Endothelial cell of umbilical vein (primary cell): ENCODE results near the gene C17orf78. TPM values are rescaled to one million over a fixed set of nuclear protein-coding genes. Genes with fewer than 3 reads are reported as not detected.

Experiments used
- BruUV-seq: library from RNA; stranded (reverse); fragments of 400-500 nt; replicated peaks from 2 replicates; lab custom pipeline; 2021; lab: Mats Ljungman, UMichigan
- CTCF ChIA-PET: fragments of 300-600, 350-600 bp; sonication (Branson Sonifier 250); formaldehyde crosslinking; loops from one replicate; lab custom pipeline; 2021; ENCODE audit warnings: antibody characterized with exemption, inconsistent platforms; lab: Charles Lee
- POLR2A ChIA-PET: fragments of 300-600, 350-600 bp; sonication (Branson Sonifier 250); formaldehyde crosslinking; loops from one replicate; lab custom pipeline; 2021; ENCODE audit warnings: antibody characterized with exemption, inconsistent platforms; lab: Charles Lee
- DNase-seq: peaks from one replicate; pipeline ENCODE4 v3.0.0-alpha.2; 2011; ENCODE audit warnings: low read depth, low spot score
- FAIRE-seq: peaks from 2 replicates; lab custom pipeline; 2011; peaks lifted over from hg19 to GRCh38; lab: Jason Lieb, UNC
- H2AFZ ChIP-seq: 2 replicates; pipeline ENCODE4 v1.6.0; 2012; ENCODE audit warnings: low read depth, low read length, control low read depth, inconsistent platforms
- H3K27ac ChIP-seq: 2 replicates; pipeline ENCODE4 v1.5.1; 2011; ENCODE audit warnings: low read depth, mild to moderate bottlenecking, control low read depth, low read length, moderate library complexity; ENCODE audit not compliant: insufficient read depth
- H3K27me3 ChIP-seq, 2 experiments: 2 replicates each; pipeline versions ENCODE4 v1.6.0 to v1.6.1; 2011; ENCODE audit warnings: low read length in 2 of 2, mixed read lengths in 1 of 2; ENCODE audit not compliant: control insufficient read depth in 2 of 2, insufficient read depth in 2 of 2
- H3K36me3 ChIP-seq, 2 experiments: 2 replicates in 1 of 2; 3 replicates in 1 of 2; pipeline ENCODE4 v1.5.1; 2011; ENCODE audit warnings: low read length in 2 of 2, mild to moderate bottlenecking in 1 of 2, moderate library complexity in 1 of 2; ENCODE audit not compliant: control insufficient read depth in 2 of 2, insufficient read depth in 2 of 2; ENCODE audit errors: extremely low read depth in 1 of 2
- H3K4me1 ChIP-seq: 3 replicates; pipeline ENCODE4 v1.5.1; 2011; ENCODE audit warnings: mild to moderate bottlenecking, low read length; ENCODE audit not compliant: control insufficient read depth, insufficient read depth; ENCODE audit errors: extremely low read depth
- H3K4me2 ChIP-seq: 2 replicates; pipeline ENCODE4 v1.6.1; 2011; ENCODE audit warnings: low read length, control low read depth, mixed read lengths; ENCODE audit not compliant: insufficient read depth
- H3K4me3 ChIP-seq, 3 experiments: fragments of 200-600 bp in 1 of 3; sonication (generic), shearing (Covaris generic) in 1 of 3; replicated peaks in 1 of 3; 2 replicates each; pipeline ENCODE4 v1.5.1; 2011 to 2016; ENCODE audit warnings: control low read depth in 3 of 3, low read length in 3 of 3, mild to moderate bottlenecking in 2 of 3, inconsistent platforms in 1 of 3, low read depth in 1 of 3, moderate library complexity in 1 of 3; ENCODE audit not compliant: insufficient read depth in 1 of 3
- H3K79me2 ChIP-seq: 2 replicates; pipeline ENCODE4 v1.6.0; 2012; ENCODE audit warnings: low read length, inconsistent platforms; ENCODE audit not compliant: control insufficient read depth, insufficient read depth
- H3K9ac ChIP-seq: replicated peaks from 2 replicates; pipeline ENCODE3; 2011; ENCODE audit warnings: low read length, control low read depth; ENCODE audit not compliant: insufficient read depth; ENCODE audit errors: extremely low read depth
- H3K9me1 ChIP-seq: replicated peaks from 3 replicates; pipeline ENCODE4 v1.6.0; 2011; ENCODE audit warnings: mild to moderate bottlenecking, low read length; ENCODE audit not compliant: control insufficient read depth, insufficient read depth; ENCODE audit errors: extremely low read depth
- H3K9me3 ChIP-seq: replicated peaks from 2 replicates; pipeline ENCODE4 v1.5.1; 2012; ENCODE audit warnings: low read length, inconsistent platforms; ENCODE audit not compliant: control insufficient read depth, insufficient read depth
- H4K20me1 ChIP-seq: replicated peaks from 2 replicates; pipeline ENCODE3; 2011; ENCODE audit warnings: mild to moderate bottlenecking, low read length; ENCODE audit not compliant: control insufficient read depth, insufficient read depth; ENCODE audit errors: extremely low read depth
- EZH2 ChIP-seq: IDR thresholded peaks from 2 replicates; pipeline ENCODE4 v1.6.1; 2012; ENCODE audit warnings: borderline replicate concordance, low read depth, mild to moderate bottlenecking, moderate library complexity, low read length, inconsistent platforms; ENCODE audit not compliant: severe bottlenecking
- FOS ChIP-seq: IDR thresholded peaks from 2 replicates; pipeline ENCODE4 v1.6.1; 2011; ENCODE audit warnings: mild to moderate bottlenecking, low read length, moderate library complexity, borderline replicate concordance; ENCODE audit not compliant: insufficient read depth
- GATA2 ChIP-seq: IDR thresholded peaks from 2 replicates; pipeline ENCODE4 v1.7.0; 2011; ENCODE audit warnings: low read depth, mild to moderate bottlenecking, moderate library complexity, mixed read lengths, low read length; ENCODE audit not compliant: insufficient read length, insufficient read depth
- JUN ChIP-seq: IDR thresholded peaks from 2 replicates; pipeline ENCODE4 v1.6.1; 2011; ENCODE audit warnings: borderline replicate concordance, low read depth; ENCODE audit not compliant: insufficient read length, insufficient read depth
- MAX ChIP-seq: IDR thresholded peaks from 2 replicates; pipeline ENCODE4 v1.6.1; 2011; ENCODE audit not compliant: insufficient read depth, insufficient read length
- MYC ChIP-seq: IDR thresholded peaks from one replicate; pipeline ENCODE4 v1.6.1; 2011; ENCODE audit warnings: mild to moderate bottlenecking, low read depth, low read length
- POLR2A ChIP-seq: IDR thresholded peaks from 2 replicates; pipeline ENCODE4 v1.6.1; 2012; ENCODE audit warnings: low read depth, mild to moderate bottlenecking, control low read depth, low read length
- POLR2AphosphoS5 ChIP-seq: IDR thresholded peaks from 2 replicates; pipeline ENCODE4 v1.6.1; 2012; ENCODE audit warnings: low read depth, mild to moderate bottlenecking, control low read depth, low read length, moderate library complexity; ENCODE audit not compliant: insufficient read depth
- dilution Hi-C: fragments of 300-500 bp; cut with MboI; formaldehyde crosslinking; loops from one replicate; pipeline ENCODE4 v1.15.0; 2019; ENCODE audit warnings: low sequenced_read_pairs; ENCODE audit not compliant: extremely low pct_ligation_motif_present
- intact Hi-C: fragments of 100-400 bp; cut with micrococcal nuclease; formaldehyde crosslinking; loops from one replicate; pipeline ENCODE4 v1.10.0; 2022
- polyA plus RNA-seq, 4 experiments: library from polyadenylated mRNA; depleted of rRNA in 3 of 4; stranded (reverse) in 3 of 4; unstranded in 1 of 4; fragments of >200 nt; gene quantifications; 2 replicates each; pipeline versions ENCODE4 v1.2.1 to v1.2.3, GENCODE V29; 2011 to 2012; ENCODE audit warnings: missing spikeins in 1 of 4
- total RNA-seq: library from RNA; stranded (reverse); gene quantifications from 2 replicates; pipeline ENCODE4 v1.2.3, GENCODE V29; 2021
- TF ChIP-seq, protein P1 (sequence below), 2 donors: IDR thresholded peaks; 1 replicate in 1 of 2; 2 replicates in 1 of 2; pipeline ENCODE4 v1.5.1; 2011; ENCODE audit warnings: low read length in 2 of 2, mild to moderate bottlenecking in 2 of 2, moderate library complexity in 2 of 2, control low read depth in 1 of 2, inconsistent platforms in 1 of 2, low read depth in 1 of 2; ENCODE audit not compliant: insufficient read depth in 1 of 2; ENCODE audit errors: extremely low read depth in 1 of 2

The C17orf78 gene
- total and polyA plus RNA-seq, 2 donors (not counting 3 experiments of a cell fraction or from before 2014, with no cell fraction given) = not detected

DNA sequence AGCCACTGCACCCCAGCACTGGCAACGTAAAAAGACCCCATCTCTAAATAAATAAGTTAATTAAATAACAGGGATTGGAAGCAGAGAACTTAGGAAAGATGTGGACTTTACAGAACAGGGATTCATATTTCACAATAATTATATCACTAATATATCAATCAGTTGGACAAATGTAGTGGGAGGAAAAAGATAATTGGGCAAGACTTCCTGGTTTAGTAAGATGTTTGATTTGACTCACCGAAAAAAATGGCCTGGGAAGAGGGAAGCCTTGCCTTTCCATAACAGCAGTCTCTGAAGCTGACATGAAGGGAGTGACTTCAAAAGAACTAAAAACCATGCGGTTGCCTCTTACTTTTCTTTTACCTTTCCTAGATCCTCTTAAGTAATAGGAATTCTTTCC lies 15.2 kb upstream of the C17orf78 start:
- peaks cover 32% of the 10 kb centered on the region for H3K79me2 ChIP-seq
- H3K9me1 ChIP-seq = no peaks in the 10 kb centered on the region
- no peaks in the 10 kb centered on the region for H4K20me1 ChIP-seq
- intact Hi-C loops (no loop called here), dilution Hi-C loops (no loop called here)
- no peaks in the 10 kb centered on the region for H3K27me3 ChIP-seq
- H3K9me3 ChIP-seq = no peaks in the 10 kb centered on the region
- H3K4me2 ChIP-seq = no peak overlapping the region
- H3K9ac ChIP-seq = no peak overlapping the region
- no peak overlapping the region for H2AFZ ChIP-seq
- no peak overlapping the region for H3K27ac ChIP-seq
- ChIA-PET CTCF (interaction anchor here (0.6 to 2.8 kb wide), 2 partner anchors 12 to 195 kb away, joined by 3 to 32 read pairs; no protein-coding TSS in a partner anchor), POLR2A (interaction anchor here (0.7 kb wide), 1 partner anchor 12 kb away, joined by 4 read pairs; no protein-coding TSS in a partner anchor)
- no peaks in the 10 kb centered on the region for H3K36me3 ChIP-seq
- FAIRE-seq (no peak), DNase-seq (no peak)
- no peak overlapping the region for H3K4me3 ChIP-seq
- H3K4me1 ChIP-seq = peaks cover 21% of the 10 kb centered on the region
- TF ChIP-seq GATA2 (no peak), EZH2 (no peak), MAX (no peak), FOS (no peak), POLR2AphosphoS5 (no peak), JUN (no peak), POLR2A (no peak), MYC (no peak)
- TF ChIP-seq, protein P1, sequence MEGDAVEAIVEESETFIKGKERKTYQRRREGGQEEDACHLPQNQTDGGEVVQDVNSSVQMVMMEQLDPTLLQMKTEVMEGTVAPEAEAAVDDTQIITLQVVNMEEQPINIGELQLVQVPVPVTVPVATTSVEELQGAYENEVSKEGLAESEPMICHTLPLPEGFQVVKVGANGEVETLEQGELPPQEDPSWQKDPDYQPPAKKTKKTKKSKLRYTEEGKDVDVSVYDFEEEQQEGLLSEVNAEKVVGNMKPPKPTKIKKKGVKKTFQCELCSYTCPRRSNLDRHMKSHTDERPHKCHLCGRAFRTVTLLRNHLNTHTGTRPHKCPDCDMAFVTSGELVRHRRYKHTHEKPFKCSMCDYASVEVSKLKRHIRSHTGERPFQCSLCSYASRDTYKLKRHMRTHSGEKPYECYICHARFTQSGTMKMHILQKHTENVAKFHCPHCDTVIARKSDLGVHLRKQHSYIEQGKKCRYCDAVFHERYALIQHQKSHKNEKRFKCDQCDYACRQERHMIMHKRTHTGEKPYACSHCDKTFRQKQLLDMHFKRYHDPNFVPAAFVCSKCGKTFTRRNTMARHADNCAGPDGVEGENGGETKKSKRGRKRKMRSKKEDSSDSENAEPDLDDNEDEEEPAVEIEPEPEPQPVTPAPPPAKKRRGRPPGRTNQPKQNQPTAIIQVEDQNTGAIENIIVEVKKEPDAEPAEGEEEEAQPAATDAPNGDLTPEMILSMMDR (IDR thresholded peaks at IDR 0.05; ENCODE audit: extremely low read depth in 1 of 2, insufficient read depth in 1 of 2, low read depth in 1 of 2, low read length in 2 of 2) = no peak
- BruUV-seq = no TSS peak
